PC-9 (cell line): ENCODE data around the gene STAT5B. TPM values are rescaled to one million over a fixed set of nuclear protein-coding genes. Genes with fewer than 3 reads are reported as not detected.

Experiments used
- BruUV-seq: library from RNA; stranded (reverse); fragments of 400-500 nt; replicated peaks from 2 replicates; lab custom pipeline; 2021; lab: Mats Ljungman, UMichigan
- CTCF ChIA-PET: fragments of 300-600 bp; sonication (Branson Sonifier 250); formaldehyde crosslinking; loops from one replicate; lab custom pipeline; 2022; ENCODE audit warnings: antibody characterized with exemption; lab: Charles Lee
- POLR2A ChIA-PET: fragments of 300-600 bp; sonication (Branson Sonifier 250); formaldehyde crosslinking; loops from one replicate; lab custom pipeline; 2022; ENCODE audit warnings: antibody characterized with exemption; ENCODE audit not compliant: unreplicated experiment; lab: Charles Lee
- DNase-seq, 2 experiments: peaks; one replicate each; pipeline versions ENCODE4 v3.0.0 to v3.0.0-alpha.2; 2015 to 2022; ENCODE audit warnings: mixed read lengths in 1 of 2
- H2AFZ ChIP-seq: fragments of 200-600 bp; sonication (generic); 2 replicates; pipeline ENCODE4 v1.8.1; 2017; ENCODE audit warnings: antibody characterized with exemption
- H3F3A ChIP-seq: fragments of 200-600 bp; sonication (generic); 2 replicates; pipeline ENCODE4 v1.8.1; 2017; ENCODE audit warnings: antibody characterized with exemption, mild to moderate bottlenecking, low read depth; ENCODE audit not compliant: insufficient read depth
- H3K27ac ChIP-seq: fragments of 200-600 bp; sonication (generic); 2 replicates; pipeline ENCODE4 v1.6.1; 2016; ENCODE audit warnings: mixed run types
- H3K27me3 ChIP-seq: fragments of 200-600 bp; sonication (generic); 2 replicates; pipeline ENCODE4 v1.6.1; 2016; ENCODE audit warnings: low read depth, mixed run types; ENCODE audit not compliant: insufficient read depth
- H3K36me3 ChIP-seq: fragments of 200-600 bp; sonication (generic); 2 replicates; pipeline ENCODE4 v1.6.1; 2016; ENCODE audit warnings: low read depth, mixed run types
- H3K4me1 ChIP-seq: fragments of 200-600 bp; sonication (generic); replicated peaks from 2 replicates; pipeline ENCODE4 v1.6.1; 2016; ENCODE audit warnings: mixed run types; ENCODE audit not compliant: insufficient read depth
- H3K4me2 ChIP-seq: fragments of 200-600 bp; sonication (generic); 2 replicates; pipeline ENCODE4 v1.6.1; 2017; ENCODE audit warnings: mixed run types
- H3K4me3 ChIP-seq: fragments of 200-600 bp; sonication (generic); 2 replicates; pipeline ENCODE4 v1.6.1; 2016; ENCODE audit warnings: mixed run types
- H3K79me2 ChIP-seq: fragments of 200-600 bp; sonication (generic); 2 replicates; pipeline ENCODE4 v1.6.1; 2017; ENCODE audit warnings: low read depth, mixed run types
- H3K9me2 ChIP-seq: fragments of 200-600 bp; sonication (generic); 2 replicates; pipeline ENCODE4 v1.8.1; 2017; ENCODE audit warnings: mild to moderate bottlenecking; ENCODE audit not compliant: insufficient read depth
- H3K9me3 ChIP-seq: fragments of 200-600 bp; sonication (generic); 2 replicates; pipeline ENCODE4 v1.8.1; 2016; ENCODE audit warnings: low read depth; ENCODE audit not compliant: insufficient read depth
- H4K20me1 ChIP-seq: fragments of 200-600 bp; sonication (generic); 2 replicates; pipeline ENCODE4 v1.8.1; 2017; ENCODE audit not compliant: insufficient read depth
- EZH2 ChIP-seq: fragments of 200-600 bp; sonication (generic); IDR thresholded peaks from 2 replicates; pipeline ENCODE4 v1.8.0; 2017; ENCODE audit warnings: antibody characterized with exemption, low read depth
- intact Hi-C: fragments of 100-400 bp; cut with micrococcal nuclease; formaldehyde crosslinking; loops from one replicate; pipeline ENCODE4 v1.10.0; 2022; ENCODE audit not compliant: unreplicated experiment
- total RNA-seq: library from RNA; stranded (reverse); gene quantifications from 2 replicates; pipeline ENCODE4 v1.2.3, GENCODE V29; 2021
- TF ChIP-seq, protein P1 (sequence below): fragments of 200-600 bp; sonication (generic); conservative IDR thresholded peaks from 2 replicates; pipeline ENCODE4 v1.6.1; 2017; ENCODE audit warnings: mixed run types, antibody characterized with exemption, mild to moderate bottlenecking, moderate library complexity

Gene STAT5B
- total RNA-seq, 1 experiment from 2014 or later, result 19.5 TPM

DNA sequence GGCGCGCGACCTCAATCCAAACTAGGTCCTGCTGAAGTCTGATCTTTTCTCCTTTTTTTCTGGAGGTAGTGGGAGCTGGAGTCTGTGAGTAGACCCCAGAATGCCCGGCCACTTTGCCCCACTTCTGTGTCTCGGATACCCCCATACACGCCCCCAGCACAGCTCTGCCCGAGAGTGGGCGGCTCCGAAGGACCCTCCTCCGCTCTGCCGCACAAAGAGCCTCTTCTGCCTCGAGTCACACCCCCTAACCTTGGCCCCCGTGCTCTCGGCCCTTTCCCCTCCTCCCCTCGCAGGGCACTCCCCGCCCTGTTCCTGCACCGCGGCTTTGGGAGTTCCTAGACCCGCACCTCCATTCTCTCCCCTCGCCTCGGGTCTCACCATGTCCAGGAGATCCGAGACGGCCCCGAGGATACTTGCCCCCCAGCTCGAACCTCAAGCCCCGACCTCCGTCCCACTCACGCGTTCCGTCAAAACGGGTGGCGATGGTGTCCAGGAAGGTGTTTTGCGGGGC is 95.7 kb downstream of the STAT5B start:
- Histone ChIP-seq H3K4me3 (no peak overlapping the region), H3K79me2 (no peaks in the 10 kb centered on the region), H3K36me3 (no peaks in the 10 kb centered on the region), H2AFZ (no peak overlapping the region), H3K9me2 (no peaks in the 10 kb centered on the region), H3K4me1 (peaks cover 17% of the 10 kb centered on the region; the same call in 1 of the 2 replicates), H3K4me2 (no peak overlapping the region), H3K27me3 (peaks cover 28% of the 10 kb centered on the region), H3K27ac (no peak overlapping the region), H3F3A (peaks cover 19% of the 10 kb centered on the region; the same call in 1 of the 2 replicates), H3K9me3 (no peaks in the 10 kb centered on the region), H4K20me1 (no peaks in the 10 kb centered on the region)
- TF ChIP-seq, protein P1, sequence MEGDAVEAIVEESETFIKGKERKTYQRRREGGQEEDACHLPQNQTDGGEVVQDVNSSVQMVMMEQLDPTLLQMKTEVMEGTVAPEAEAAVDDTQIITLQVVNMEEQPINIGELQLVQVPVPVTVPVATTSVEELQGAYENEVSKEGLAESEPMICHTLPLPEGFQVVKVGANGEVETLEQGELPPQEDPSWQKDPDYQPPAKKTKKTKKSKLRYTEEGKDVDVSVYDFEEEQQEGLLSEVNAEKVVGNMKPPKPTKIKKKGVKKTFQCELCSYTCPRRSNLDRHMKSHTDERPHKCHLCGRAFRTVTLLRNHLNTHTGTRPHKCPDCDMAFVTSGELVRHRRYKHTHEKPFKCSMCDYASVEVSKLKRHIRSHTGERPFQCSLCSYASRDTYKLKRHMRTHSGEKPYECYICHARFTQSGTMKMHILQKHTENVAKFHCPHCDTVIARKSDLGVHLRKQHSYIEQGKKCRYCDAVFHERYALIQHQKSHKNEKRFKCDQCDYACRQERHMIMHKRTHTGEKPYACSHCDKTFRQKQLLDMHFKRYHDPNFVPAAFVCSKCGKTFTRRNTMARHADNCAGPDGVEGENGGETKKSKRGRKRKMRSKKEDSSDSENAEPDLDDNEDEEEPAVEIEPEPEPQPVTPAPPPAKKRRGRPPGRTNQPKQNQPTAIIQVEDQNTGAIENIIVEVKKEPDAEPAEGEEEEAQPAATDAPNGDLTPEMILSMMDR, result no peak
- no peak for TF ChIP-seq EZH2
- BruUV-seq, result no TSS peak
- no peak for DNase-seq
- ChIA-PET POLR2A (no interaction called here), CTCF (no interaction called here)
- intact Hi-C loops, result no loop called here

DNA sequence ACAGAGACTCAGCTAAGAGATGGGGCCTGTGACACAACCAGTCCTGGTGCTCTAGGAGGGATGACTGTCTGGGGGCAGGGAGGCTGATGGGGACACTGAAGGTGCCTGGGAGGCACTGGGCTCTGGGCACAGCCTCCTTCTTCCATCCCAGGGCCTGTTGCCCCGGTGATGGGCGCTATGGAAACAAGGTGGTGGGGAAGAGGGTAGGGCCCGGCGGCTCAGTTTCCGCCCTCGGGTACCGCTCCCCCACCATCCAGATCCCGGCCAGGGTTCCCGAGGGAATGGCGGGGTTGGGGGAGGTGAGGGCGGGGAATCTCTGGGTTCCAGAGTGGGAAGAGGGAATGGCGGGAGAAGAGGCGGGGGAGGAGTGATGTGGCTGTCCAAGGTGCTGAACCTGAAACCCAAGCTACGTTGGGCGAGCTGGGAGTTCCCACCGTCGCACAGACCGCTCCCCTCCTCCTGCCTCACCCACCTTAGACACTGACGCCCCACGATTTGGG is 96.2 kb downstream of the STAT5B start:
- H3K4me1 ChIP-seq, result peaks cover 12% of the 10 kb centered on the region; the same call in 1 of the 2 replicates
- ChIA-PET CTCF (no interaction called here), POLR2A (no interaction called here)
- H3K4me3 ChIP-seq, result no peak overlapping the region
- H3K27ac ChIP-seq, result no peak overlapping the region
- no peaks in the 10 kb centered on the region for H3K9me2 ChIP-seq
- H4K20me1 ChIP-seq, result no peaks in the 10 kb centered on the region
- H3K36me3 ChIP-seq, result no peaks in the 10 kb centered on the region
- TF ChIP-seq EZH2, result no peak
- TF ChIP-seq, protein P1, result no peak
- BruUV-seq, result no TSS peak
- intact Hi-C loops, result no loop called here
- DNase-seq, result no peak
- no peaks in the 10 kb centered on the region for H3K9me3 ChIP-seq
- H3F3A ChIP-seq, result peaks cover 14% of the 10 kb centered on the region; the same call in 1 of the 2 replicates
- no peak overlapping the region for H2AFZ ChIP-seq
- no peak overlapping the region for H3K4me2 ChIP-seq
- no peaks in the 10 kb centered on the region for H3K79me2 ChIP-seq
- peaks cover 33% of the 10 kb centered on the region for H3K27me3 ChIP-seq

DNA sequence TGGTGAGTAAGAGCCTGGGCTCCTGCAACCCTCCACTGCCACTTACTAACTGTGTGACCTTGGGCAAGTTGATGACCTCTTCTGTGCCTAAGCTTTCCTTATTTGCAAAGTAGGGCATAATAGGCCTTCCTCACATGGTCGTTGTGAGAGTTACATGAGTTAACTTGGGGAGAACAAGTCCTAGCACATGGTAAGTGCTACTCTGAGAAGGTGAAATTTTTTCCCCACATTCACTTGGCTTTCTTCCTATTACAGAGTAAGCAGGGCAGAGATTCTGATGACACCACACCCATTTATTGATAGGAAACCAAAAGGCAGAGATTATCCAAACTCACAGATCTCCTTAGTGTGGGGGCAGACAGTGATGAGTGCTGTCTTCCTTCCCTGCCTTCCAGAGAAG is 96.9 kb downstream of the STAT5B start:
- no peaks in the 10 kb centered on the region for H3K9me3 ChIP-seq
- ChIA-PET CTCF (no interaction called here), POLR2A (no interaction called here)
- H3K4me2 ChIP-seq, result no peak overlapping the region
- 0 out of 2 replicates have a peak, but pooled peaks cover 8% of the 10 kb centered on the region for H3K4me1 ChIP-seq
- BruUV-seq, result no TSS peak
- H3K27me3 ChIP-seq, result peaks cover 39% of the 10 kb centered on the region
- H3K27ac ChIP-seq, result no peak overlapping the region
- no peaks in the 10 kb centered on the region for H4K20me1 ChIP-seq
- H3K4me3 ChIP-seq, result no peak overlapping the region
- no peak for DNase-seq
- no peaks in the 10 kb centered on the region for H3K9me2 ChIP-seq
- no peak overlapping the region for H2AFZ ChIP-seq
- no peaks in the 10 kb centered on the region for H3K36me3 ChIP-seq
- intact Hi-C loops, result no loop called here
- peaks cover 9% of the 10 kb centered on the region; the same call in 1 of the 2 replicates for H3F3A ChIP-seq
- no peak for TF ChIP-seq EZH2
- TF ChIP-seq, protein P1, result no peak
- H3K79me2 ChIP-seq, result no peaks in the 10 kb centered on the region
